Measurements from ENCODE around the gene MTMR3. TPM values are rescaled to one million over a fixed set of nuclear protein-coding genes. Genes with fewer than 3 reads are reported as not detected.
A peak's percentile ranks its signal among the peaks of the same experiment; 100 is the strongest.

Gene MTMR3
- total and polyA plus RNA-seq, 2 donors from 2014 or later, result 9.6 to 56.2 TPM

DNA sequence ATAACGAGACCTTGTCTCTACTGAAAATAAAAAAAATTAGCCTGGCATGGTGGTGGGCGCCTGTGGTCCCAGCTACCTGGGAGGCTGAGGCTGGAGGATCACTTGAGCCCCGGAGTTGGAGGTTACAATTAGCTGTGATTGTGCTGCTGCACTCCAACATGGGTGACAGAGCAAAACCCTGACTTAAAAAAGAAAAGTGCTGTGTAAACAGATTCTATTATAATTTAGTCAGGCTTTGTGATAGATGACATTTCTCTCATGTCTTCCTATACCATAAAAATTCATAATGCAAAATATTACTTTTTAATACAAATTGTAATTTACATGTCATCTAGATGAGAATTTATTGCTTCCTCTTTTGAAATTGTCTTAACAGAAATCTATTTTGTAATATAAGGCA lies 94.1 kb downstream of the MTMR3 start:
- TF ChIP-seq CTCF (IDR thresholded peaks at IDR 0.05; ENCODE audit: borderline replicate concordance, extremely low read depth, insufficient read depth), result no peak
- no peak overlapping the region for H3K27ac ChIP-seq (ENCODE audit: low read depth in 2 of 2, low read length in 2 of 2)
- FAIRE-seq (no peak), DNase-seq (no peak)
- H3K4me3 ChIP-seq (ENCODE audit: low read length in 3 of 3), result no peak overlapping the region
- intact Hi-C loops (cut with DNase I), result no loop called here
- H3K9me3 ChIP-seq (ENCODE audit: control insufficient read depth in 2 of 3, insufficient read depth in 1 of 3, low read length in 3 of 3), result no peaks in the 10 kb centered on the region
- peaks cover 0 to 3% (median 0%) of the 10 kb centered on the region in 3 donors for H3K36me3 ChIP-seq (ENCODE audit: control insufficient read depth in 2 of 3, insufficient read depth in 3 of 3, low read length in 3 of 3)
- peaks cover 0 to 7% (median 4%) of the 10 kb centered on the region in 3 donors for H3K4me1 ChIP-seq (ENCODE audit: control insufficient read depth in 2 of 3, insufficient read depth in 2 of 3, low read depth in 1 of 3, low read length in 3 of 3)
- no peak overlapping the region for H3K9ac ChIP-seq (ENCODE audit: low read length in 3 of 3)
- no peaks in the 10 kb centered on the region for H3K27me3 ChIP-seq (ENCODE audit: control insufficient read depth, insufficient read depth, low read length)

DNA sequence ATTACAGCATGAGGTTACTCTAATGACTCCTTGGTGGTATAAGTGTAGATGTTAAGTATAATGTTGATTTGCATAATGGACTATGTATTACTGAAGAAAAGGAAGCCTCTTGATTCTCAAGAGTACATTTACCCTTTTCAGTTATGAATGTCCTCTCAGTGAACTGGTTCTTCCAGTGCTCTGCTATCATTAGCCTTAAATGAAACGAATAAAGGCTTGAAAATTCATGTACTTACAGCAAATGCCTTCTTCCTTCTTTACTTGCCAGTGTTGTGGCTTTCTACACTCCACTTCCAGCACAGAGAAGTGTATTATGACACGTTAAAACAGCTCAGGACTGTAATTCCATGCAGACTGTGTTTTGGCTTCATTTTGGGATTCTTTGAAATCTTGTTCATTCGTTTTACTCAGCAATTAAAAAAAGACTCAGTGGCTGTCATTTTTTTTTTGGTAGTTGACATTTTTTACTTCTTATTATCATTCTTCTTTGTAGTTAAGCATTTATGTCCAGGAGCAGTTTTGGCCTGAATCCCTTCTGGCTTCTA lies 96.9 kb downstream of the MTMR3 start:
- Histone ChIP-seq H3K4me1 (ENCODE audit: control insufficient read depth in 2 of 3, insufficient read depth in 2 of 3, low read depth in 1 of 3, low read length in 3 of 3) (peaks cover 0 to 7% (median 2%) of the 10 kb centered on the region in 3 donors), H3K27ac (ENCODE audit: low read depth in 2 of 2, low read length in 2 of 2) (peak overlapping the region in 1 of 2 donors; percentile 5), H3K36me3 (ENCODE audit: control insufficient read depth in 2 of 3, insufficient read depth in 3 of 3, low read length in 3 of 3) (peaks cover 0 to 3% (median 0%) of the 10 kb centered on the region in 3 donors), H3K9ac (ENCODE audit: low read length in 3 of 3) (no peak overlapping the region), H3K4me3 (ENCODE audit: low read length in 3 of 3) (no peak overlapping the region), H3K27me3 (ENCODE audit: control insufficient read depth, insufficient read depth, low read length) (no peaks in the 10 kb centered on the region), H3K9me3 (ENCODE audit: control insufficient read depth in 2 of 3, insufficient read depth in 1 of 3, low read length in 3 of 3) (no peaks in the 10 kb centered on the region)
- intact Hi-C loops (cut with DNase I), result no loop called here
- DNase-seq (no peak), FAIRE-seq (no peak)
- no peak for TF ChIP-seq CTCF (IDR thresholded peaks at IDR 0.05; ENCODE audit: borderline replicate concordance, extremely low read depth, insufficient read depth)

GRCh38 chr22:29983296-29983917 lies 100.4 kb downstream of the MTMR3 start:
- peaks cover 0 to 4% (median 3%) of the 10 kb centered on the region in 3 donors for H3K36me3 ChIP-seq (ENCODE audit: control insufficient read depth in 2 of 3, insufficient read depth in 3 of 3, low read length in 3 of 3)
- intact Hi-C loops (cut with DNase I), result no loop called here
- FAIRE-seq (no peak), DNase-seq (no peak)
- no peaks in the 10 kb centered on the region for H3K9me3 ChIP-seq (ENCODE audit: control insufficient read depth in 2 of 3, insufficient read depth in 1 of 3, low read length in 3 of 3)
- H3K4me3 ChIP-seq (ENCODE audit: low read length in 3 of 3), result no peak overlapping the region
- peaks cover 0 to 7% (median 4%) of the 10 kb centered on the region in 3 donors for H3K4me1 ChIP-seq (ENCODE audit: control insufficient read depth in 2 of 3, insufficient read depth in 2 of 3, low read depth in 1 of 3, low read length in 3 of 3)
- no peak for TF ChIP-seq CTCF (IDR thresholded peaks at IDR 0.05; ENCODE audit: borderline replicate concordance, extremely low read depth, insufficient read depth)
- H3K27ac ChIP-seq (ENCODE audit: low read depth in 2 of 2, low read length in 2 of 2), result no peak overlapping the region
- H3K27me3 ChIP-seq (ENCODE audit: control insufficient read depth, insufficient read depth, low read length), result no peaks in the 10 kb centered on the region
- H3K9ac ChIP-seq (ENCODE audit: low read length in 3 of 3), result no peak overlapping the region
